ENCODE data around the gene IRGQ. TPM values are rescaled to one million over a fixed set of nuclear protein-coding genes. Genes with fewer than 3 reads are reported as not detected.

The IRGQ gene
- polyA plus RNA-seq, 1 experiment, result 5.4 TPM

GRCh38 chr19:43575955-43576878 is 19.7 kb downstream of the IRGQ start:
- CTCF ChIA-PET, result interaction anchor here (4.4 to 6.6 kb wide), 2 partner anchors 19 to 21 kb away, joined by 19 to 32 read pairs; partner anchors contain the start of gene IRGQ
- H3K4me3 ChIP-seq (ENCODE audit: low read depth, low read length), result peak overlapping the region; percentile 99
- H3K27me3 ChIP-seq (ENCODE audit: control insufficient read depth, insufficient read depth, low read length), result no peaks in the 10 kb centered on the region
- POLR2A ChIA-PET, result no interaction called here
- TF ChIP-seq CTCF (IDR thresholded peaks at IDR 0.05; ENCODE audit: insufficient read depth, low read depth, low read length), result no peak
- no peaks in the 10 kb centered on the region for H3K36me3 ChIP-seq (ENCODE audit: control insufficient read depth, insufficient read depth, low read length)
- DNase-seq (ENCODE audit: low read depth), result no peak

- Histone ChIP-seq H3K27me3 (ENCODE audit: control insufficient read depth, insufficient read depth, low read length) (no peaks in the 10 kb centered on the region), H3K4me3 (ENCODE audit: low read depth, low read length) (peak within 1 kb of the TSS; percentile 99), H3K36me3 (ENCODE audit: control insufficient read depth, insufficient read depth, low read length) (no peaks in the 10 kb centered on the region)
- DNase-seq (ENCODE audit: low read depth), result peak; percentile 92
- no peak for TF ChIP-seq CTCF (IDR thresholded peaks at IDR 0.05; ENCODE audit: insufficient read depth, low read depth, low read length)
- CTCF ChIA-PET, result interaction anchor here (0.9 to 6.6 kb wide), 6 partner anchors 11 to 129 kb away, joined by 3 to 32 read pairs (median 4); no protein-coding TSS in a partner anchor
- POLR2A ChIA-PET, result interaction anchor here (0.6 kb wide), 1 partner anchor 694 kb away, joined by 3 read pairs; no protein-coding TSS in a partner anchor
These were observed 20.6 kb downstream of the IRGQ start, which contains the start of the genes PINLYP and XRCC1 for GRCh38 chr19:43575156-43575950. TSS of gene PINLYP (plus strand) at chr19:43575801. CDS start at chr19:43577192, 1,391 bp downstream. TSS of gene XRCC1 (minus strand) at chr19:43575527. CDS start at chr19:43575458, 69 bp downstream.

- DNase-seq (ENCODE audit: low read depth), result no peak
- Histone ChIP-seq H3K27me3 (ENCODE audit: control insufficient read depth, insufficient read depth, low read length) (no peaks in the 10 kb centered on the region), H3K36me3 (ENCODE audit: control insufficient read depth, insufficient read depth, low read length) (no peaks in the 10 kb centered on the region), H3K4me3 (ENCODE audit: low read depth, low read length) (peak overlapping the region; percentile 99)
- no peak for TF ChIP-seq CTCF (IDR thresholded peaks at IDR 0.05; ENCODE audit: insufficient read depth, low read depth, low read length)
- ChIA-PET CTCF (interaction anchor here (0.9 to 6.6 kb wide), 7 partner anchors 10 to 128 kb away, joined by 3 to 32 read pairs (median 4); partner anchors contain the start of genes IRGQ and ZNF576), POLR2A (interaction anchor here (0.6 kb wide), 1 partner anchor 695 kb away, joined by 3 read pairs; no protein-coding TSS in a partner anchor)
These were observed 21.3 kb downstream of the IRGQ start for GRCh38 chr19:43574424-43575155.

- no peak overlapping the region for H3K4me3 ChIP-seq (ENCODE audit: low read depth, low read length)
- CTCF ChIA-PET, result interaction anchor here (1.3 to 6.6 kb wide), 2 partner anchors 17 to 18 kb away, joined by 3 to 32 read pairs; no protein-coding TSS in a partner anchor
- H3K27me3 ChIP-seq (ENCODE audit: control insufficient read depth, insufficient read depth, low read length), result no peaks in the 10 kb centered on the region
- no peak for DNase-seq (ENCODE audit: low read depth)
- POLR2A ChIA-PET, result no interaction called here
- TF ChIP-seq CTCF (IDR thresholded peaks at IDR 0.05; ENCODE audit: insufficient read depth, low read depth, low read length), result no peak
- H3K36me3 ChIP-seq (ENCODE audit: control insufficient read depth, insufficient read depth, low read length), result no peaks in the 10 kb centered on the region
These were observed 23.8 kb downstream of the IRGQ start for GRCh38 chr19:43572171-43572588.
